Prostate gland (tissue), 2 donors: ENCODE data around the gene FMNL2. TPM values are rescaled to one million over a fixed set of nuclear protein-coding genes. Genes with fewer than 3 reads are reported as not detected.
A peak's percentile ranks its signal among the peaks of the same experiment; 100 is the strongest.

Experiments used
- DNase-seq: peaks from one replicate; pipeline ENCODE4 v3.0.0-alpha.2; 2019; ENCODE audit warnings: low spot score
- H3K27ac ChIP-seq, 2 donors: fragments of 200-600 bp; sonication (generic); 2 replicates each; pipeline ENCODE4 v1.5.1; 2017 to 2019
- H3K27me3 ChIP-seq: fragments of 200-600 bp; sonication (generic); replicated peaks from 2 replicates; pipeline ENCODE4 v1.5.1; 2019; ENCODE audit not compliant: insufficient read depth
- H3K36me3 ChIP-seq, 2 donors: fragments of 200-600 bp; sonication (generic); 1 replicate in 1 of 2; 2 replicates in 1 of 2; pipeline versions ENCODE4 v1.5.1 to v1.8.1; 2017 to 2019
- H3K4me1 ChIP-seq: fragments of 200-600 bp; sonication (generic); replicated peaks from 2 replicates; pipeline ENCODE4 v1.5.1; 2019
- H3K4me3 ChIP-seq, 2 donors: fragments of 200-600 bp; sonication (generic); 2 replicates each; pipeline ENCODE4 v1.5.1; 2017 to 2019
- H3K9me3 ChIP-seq: fragments of 200-600 bp; sonication (generic); 2 replicates; pipeline ENCODE4 v1.5.1; 2017
- CTCF ChIP-seq, 4 experiments: fragments of 200-600 bp in 2 of 4; fragments of 450-650 bp in 2 of 4; sonication (generic) in 2 of 4; IDR thresholded peaks; 1 replicate in 3 of 4; 2 replicates in 1 of 4; pipeline ENCODE4 v1.5.1; 2016 to 2019; ENCODE audit warnings: antibody characterized with exemption in 4 of 4, mild to moderate bottlenecking in 2 of 4, moderate library complexity in 2 of 4
- POLR2A ChIP-seq: fragments of 450-650 bp; IDR thresholded peaks from one replicate; pipeline ENCODE4 v1.6.1; 2016; ENCODE audit warnings: antibody characterized with exemption, mild to moderate bottlenecking
- POLR2AphosphoS5 ChIP-seq: sonication (generic); formaldehyde crosslinking; IDR thresholded peaks from one replicate; pipeline ENCODE4 v1.6.1; 2017; ENCODE audit warnings: antibody characterized with exemption
- WGBS: methylation state at CpG from one replicate; pipeline ENCODE4 v1.1.5; 2018; 5-methylcytosine and 5-hydroxymethylcytosine counted together
- intact Hi-C: fragments of 100-400 bp; cut with DNase I; formaldehyde crosslinking; loops from one replicate; pipeline ENCODE4 v1.14.2; 2022
- total RNA-seq, 2 donors: library from RNA; depleted of rRNA; stranded (reverse); fragments of >200 nt; gene quantifications; one replicate each; pipeline ENCODE4 v1.1.0, GENCODE V29; 2016

The FMNL2 gene
- total RNA-seq, 2 donors from 2014 or later = 9.8 to 19.4 TPM

DNA sequence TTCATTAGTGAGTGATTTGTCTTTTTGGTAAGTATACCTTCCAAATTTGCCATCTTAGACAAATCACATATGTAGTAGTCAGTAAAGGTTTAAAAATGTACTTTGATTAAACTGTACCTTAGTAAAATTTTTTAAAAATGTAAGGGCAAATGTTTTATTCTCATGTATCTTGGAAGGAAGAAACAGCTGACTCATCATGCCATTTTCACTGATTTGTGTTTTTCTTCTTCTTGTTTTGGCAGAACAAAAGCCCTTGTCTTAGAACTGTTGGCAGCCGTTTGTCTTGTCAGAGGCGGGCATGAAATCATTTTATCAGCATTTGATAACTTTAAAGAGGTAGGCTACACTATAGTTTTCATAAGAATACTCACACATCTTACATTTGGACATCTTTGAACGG lies 245.7 kb downstream of the FMNL2 start:
- H3K27me3 ChIP-seq = no peaks in the 10 kb centered on the region
- intact Hi-C loops = no loop called here
- DNase-seq = no peak
- no peaks in the 10 kb centered on the region for H3K9me3 ChIP-seq
- H3K36me3 ChIP-seq = no peaks in the 10 kb centered on the region
- WGBS = 27% methylated on average over 3 of the region's 3 CpGs
- no peak for TF ChIP-seq CTCF (IDR thresholded peaks at IDR 0.05)
- no peak for TF ChIP-seq POLR2AphosphoS5
- TF ChIP-seq POLR2A = no peak
- no peak overlapping the region for H3K4me3 ChIP-seq
- H3K4me1 ChIP-seq = no peaks in the 10 kb centered on the region
- H3K27ac ChIP-seq = no peak overlapping the region

- TF ChIP-seq CTCF (IDR thresholded peaks at IDR 0.05) (no peak), POLR2A (no peak), POLR2AphosphoS5 (no peak)
- Histone ChIP-seq H3K27ac (no peak overlapping the region), H3K9me3 (no peaks in the 10 kb centered on the region), H3K27me3 (no peaks in the 10 kb centered on the region), H3K4me1 (no peaks in the 10 kb centered on the region), H3K4me3 (no peak overlapping the region), H3K36me3 (no peaks in the 10 kb centered on the region)
- peak; percentile 44 for DNase-seq
- WGBS = 46% methylated on average over 11 of the region's 11 CpGs
- intact Hi-C loops = no loop called here
Observed at GRCh38 chr2:152581360-152581759, 246.4 kb downstream of the FMNL2 start.

DNA sequence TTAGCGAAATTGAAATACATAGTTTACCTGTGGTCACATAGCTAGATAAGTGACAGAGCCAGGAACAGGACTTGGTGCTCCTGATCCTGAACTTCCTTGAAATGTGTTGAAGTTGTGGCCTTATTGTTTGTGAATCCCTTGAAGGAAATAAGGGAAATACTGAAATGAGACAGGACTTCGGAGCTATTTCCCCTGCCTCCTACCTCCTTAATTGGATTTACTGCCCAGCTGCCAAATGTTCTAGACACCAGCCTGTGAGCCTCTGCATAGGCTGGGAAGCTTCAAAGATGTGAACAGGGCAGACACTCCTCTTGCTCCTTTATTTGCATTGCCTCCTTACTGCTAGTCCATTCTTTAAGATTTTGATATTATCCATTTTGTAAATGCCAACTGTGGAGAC lies 247.1 kb downstream of the FMNL2 start:
- DNase-seq = no peak
- 68% methylated on average over 2 of the region's 2 CpGs for WGBS
- intact Hi-C loops = no loop called here
- Histone ChIP-seq H3K27ac (no peak overlapping the region), H3K4me3 (no peak overlapping the region), H3K36me3 (no peaks in the 10 kb centered on the region), H3K9me3 (no peaks in the 10 kb centered on the region), H3K27me3 (no peaks in the 10 kb centered on the region), H3K4me1 (no peaks in the 10 kb centered on the region)
- TF ChIP-seq POLR2AphosphoS5 (no peak), POLR2A (no peak), CTCF (IDR thresholded peaks at IDR 0.05) (no peak)

- DNase-seq = no peak
- Histone ChIP-seq H3K27me3 (no peaks in the 10 kb centered on the region), H3K9me3 (no peaks in the 10 kb centered on the region), H3K4me1 (no peaks in the 10 kb centered on the region), H3K4me3 (no peak overlapping the region), H3K27ac (no peak overlapping the region), H3K36me3 (no peaks in the 10 kb centered on the region)
- intact Hi-C loops = no loop called here
- TF ChIP-seq POLR2A (no peak), CTCF (IDR thresholded peaks at IDR 0.05) (no peak), POLR2AphosphoS5 (no peak)
- 92% methylated on average over 6 of the region's 6 CpGs for WGBS
Observed at GRCh38 chr2:152583512-152584229, 248.7 kb downstream of the FMNL2 start.

DNA sequence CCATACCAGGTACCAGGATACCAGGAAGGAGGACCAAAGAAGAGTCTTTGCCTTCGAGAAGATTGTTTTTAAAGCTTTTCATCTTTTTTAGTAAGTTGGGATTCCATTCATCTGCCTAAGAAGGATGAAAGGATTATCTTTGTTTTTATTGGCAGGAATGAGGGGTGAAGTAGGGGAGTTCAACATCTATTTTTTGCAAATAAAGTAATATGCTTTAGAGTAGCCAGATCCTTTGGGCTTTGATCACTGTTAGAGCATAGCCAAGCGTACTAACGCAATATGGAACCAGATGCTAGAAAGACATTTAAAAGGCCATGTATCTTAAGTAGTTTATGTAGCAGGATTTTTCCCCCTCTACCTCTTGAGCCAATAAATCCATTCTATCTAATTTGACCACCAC lies 249.3 kb downstream of the FMNL2 start:
- intact Hi-C loops = no loop called here
- TF ChIP-seq CTCF (IDR thresholded peaks at IDR 0.05) = no peak
- no peak for TF ChIP-seq POLR2AphosphoS5
- no peak for TF ChIP-seq POLR2A

More for the DNA sequence above, 249.3 kb downstream of the FMNL2 start:
- DNase-seq = no peak
- H3K27me3 ChIP-seq = no peaks in the 10 kb centered on the region
- no peaks in the 10 kb centered on the region for H3K36me3 ChIP-seq
- H3K4me1 ChIP-seq = no peaks in the 10 kb centered on the region
- no peak overlapping the region for H3K4me3 ChIP-seq
- no peak overlapping the region for H3K27ac ChIP-seq
- WGBS = 80% methylated on average over 3 of the region's 3 CpGs
- no peaks in the 10 kb centered on the region for H3K9me3 ChIP-seq
